ENCODE data around the gene POU4F2. TPM values are rescaled to one million over a fixed set of nuclear protein-coding genes. Genes with fewer than 3 reads are reported as not detected.
A peak's percentile ranks its signal among the peaks of the same experiment; 100 is the strongest.

Gene POU4F2, protein sequence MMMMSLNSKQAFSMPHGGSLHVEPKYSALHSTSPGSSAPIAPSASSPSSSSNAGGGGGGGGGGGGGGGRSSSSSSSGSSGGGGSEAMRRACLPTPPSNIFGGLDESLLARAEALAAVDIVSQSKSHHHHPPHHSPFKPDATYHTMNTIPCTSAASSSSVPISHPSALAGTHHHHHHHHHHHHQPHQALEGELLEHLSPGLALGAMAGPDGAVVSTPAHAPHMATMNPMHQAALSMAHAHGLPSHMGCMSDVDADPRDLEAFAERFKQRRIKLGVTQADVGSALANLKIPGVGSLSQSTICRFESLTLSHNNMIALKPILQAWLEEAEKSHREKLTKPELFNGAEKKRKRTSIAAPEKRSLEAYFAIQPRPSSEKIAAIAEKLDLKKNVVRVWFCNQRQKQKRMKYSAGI
- total RNA-seq = not detected

DNA sequence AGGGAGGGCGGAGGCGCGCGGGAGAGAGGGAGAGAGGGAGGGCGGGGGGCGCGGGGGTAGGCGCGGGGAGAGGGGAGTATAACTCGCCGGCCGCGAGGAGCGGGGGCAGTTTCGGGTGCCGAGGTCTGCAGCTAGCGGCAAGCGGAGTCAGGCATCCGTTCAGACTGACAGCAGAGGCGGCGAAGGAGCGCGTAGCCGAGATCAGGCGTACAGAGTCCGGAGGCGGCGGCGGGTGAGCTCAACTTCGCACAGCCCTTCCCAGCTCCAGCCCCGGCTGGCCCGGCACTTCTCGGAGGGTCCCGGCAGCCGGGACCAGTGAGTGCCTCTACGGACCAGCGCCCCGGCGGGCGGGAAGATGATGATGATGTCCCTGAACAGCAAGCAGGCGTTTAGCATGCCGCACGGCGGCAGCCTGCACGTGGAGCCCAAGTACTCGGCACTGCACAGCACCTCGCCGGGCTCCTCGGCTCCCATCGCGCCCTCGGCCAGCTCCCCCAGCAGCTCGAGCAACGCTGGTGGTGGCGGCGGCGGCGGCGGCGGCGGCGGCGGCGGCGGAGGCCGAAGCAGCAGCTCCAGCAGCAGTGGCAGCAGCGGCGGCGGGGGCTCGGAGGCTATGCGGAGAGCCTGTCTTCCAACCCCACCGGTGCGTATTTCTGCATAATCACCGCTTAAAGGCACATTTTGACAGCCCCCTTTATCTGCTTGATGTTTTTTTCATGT, at the start of gene POU4F2:
Gene POU4F2, plus strand, starts transcription at position 108 of the 720 bp plus-strand sequence. Its CDS starts 248 bp downstream, at position 356.
- H3K27me3 ChIP-seq = peaks cover 0 to 51% (median 26%) of the 10 kb centered on the region in 4 donors
- H3K36me3 ChIP-seq = no peaks in the 10 kb centered on the region
- H3K27ac ChIP-seq = no peak within 1 kb of the TSS
- WGBS, 2 donors = 2 to 3% methylated on average over 24 to 25 of the region's 74 CpGs
- TF ChIP-seq EP300 (IDR thresholded peaks at IDR 0.05) (no peak), POLR2AphosphoS5 (IDR thresholded peaks at IDR 0.05) (no peak)
- DNase-seq (peak in 1 of 2 donors; percentile 70), ATAC-seq (ENCODE audit: low FRiP score in 2 of 2) (peak in 1 of 2 donors; percentile 23)
- H3K4me3 ChIP-seq = peak within 1 kb of the TSS in 2 of 4 donors; percentile 4 to 21
- no peaks in the 10 kb centered on the region for H3K9me3 ChIP-seq
- peaks cover 10 to 27% (median 16%) of the 10 kb centered on the region in 4 donors for H3K4me1 ChIP-seq

DNA sequence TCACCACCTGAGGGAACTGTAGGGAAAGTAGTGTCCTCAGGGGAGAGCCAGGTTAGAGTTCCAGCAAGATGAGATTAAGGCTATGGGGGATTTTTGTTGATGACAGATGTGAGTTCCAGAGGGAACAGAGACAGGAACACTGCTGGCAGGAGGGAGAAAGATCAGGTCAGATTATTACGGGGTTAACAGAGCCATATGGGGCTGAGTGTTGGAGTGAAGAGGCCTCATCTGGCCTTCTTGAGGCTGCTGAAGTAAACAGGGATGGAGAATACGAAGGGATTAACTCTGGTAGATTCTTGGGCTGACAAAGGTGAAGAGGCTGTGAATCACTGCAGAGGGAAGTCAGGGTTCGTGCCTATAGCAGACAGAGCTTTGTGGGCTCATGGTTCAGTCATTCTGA, 47.9 kb upstream of the POU4F2 start:
- Histone ChIP-seq H3K36me3 (no peaks in the 10 kb centered on the region), H3K4me1 (peaks cover 0 to 4% (median 1%) of the 10 kb centered on the region in 4 donors), H3K9me3 (no peaks in the 10 kb centered on the region), H3K27ac (no peak overlapping the region), H3K4me3 (no peak overlapping the region), H3K27me3 (no peaks in the 10 kb centered on the region)
- no peak for TF ChIP-seq POLR2AphosphoS5 (IDR thresholded peaks at IDR 0.05)
- TF ChIP-seq POLR2A (IDR thresholded peaks at IDR 0.05) = no peak
- TF ChIP-seq, protein P1, sequence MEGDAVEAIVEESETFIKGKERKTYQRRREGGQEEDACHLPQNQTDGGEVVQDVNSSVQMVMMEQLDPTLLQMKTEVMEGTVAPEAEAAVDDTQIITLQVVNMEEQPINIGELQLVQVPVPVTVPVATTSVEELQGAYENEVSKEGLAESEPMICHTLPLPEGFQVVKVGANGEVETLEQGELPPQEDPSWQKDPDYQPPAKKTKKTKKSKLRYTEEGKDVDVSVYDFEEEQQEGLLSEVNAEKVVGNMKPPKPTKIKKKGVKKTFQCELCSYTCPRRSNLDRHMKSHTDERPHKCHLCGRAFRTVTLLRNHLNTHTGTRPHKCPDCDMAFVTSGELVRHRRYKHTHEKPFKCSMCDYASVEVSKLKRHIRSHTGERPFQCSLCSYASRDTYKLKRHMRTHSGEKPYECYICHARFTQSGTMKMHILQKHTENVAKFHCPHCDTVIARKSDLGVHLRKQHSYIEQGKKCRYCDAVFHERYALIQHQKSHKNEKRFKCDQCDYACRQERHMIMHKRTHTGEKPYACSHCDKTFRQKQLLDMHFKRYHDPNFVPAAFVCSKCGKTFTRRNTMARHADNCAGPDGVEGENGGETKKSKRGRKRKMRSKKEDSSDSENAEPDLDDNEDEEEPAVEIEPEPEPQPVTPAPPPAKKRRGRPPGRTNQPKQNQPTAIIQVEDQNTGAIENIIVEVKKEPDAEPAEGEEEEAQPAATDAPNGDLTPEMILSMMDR (IDR thresholded peaks at IDR 0.05) = no peak
- TF ChIP-seq EP300 (IDR thresholded peaks at IDR 0.05) = no peak
- no peak for ATAC-seq (ENCODE audit: low FRiP score in 2 of 2)
- 71 to 75% methylated on average over 3 of the region's 3 CpGs for WGBS, 2 donors
- DNase-seq = no peak

DNA sequence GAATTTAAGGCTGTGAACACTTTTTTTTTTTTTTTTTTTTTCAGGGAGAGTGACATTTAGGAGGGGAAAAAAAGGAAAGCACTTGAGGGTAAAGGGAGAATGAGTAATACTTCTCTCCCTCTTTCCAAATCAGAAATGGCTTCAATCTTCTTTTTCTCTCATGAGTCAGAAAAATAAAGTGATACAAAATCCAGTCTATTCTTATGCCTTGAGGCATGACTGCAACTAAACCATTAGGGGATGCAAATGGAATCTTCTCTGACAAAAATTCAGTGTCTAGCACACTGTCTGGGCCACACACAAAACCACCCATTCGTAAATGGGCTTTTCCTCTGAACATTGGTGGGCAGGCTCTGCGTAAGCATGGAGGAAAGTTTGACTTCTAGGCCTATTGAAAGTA, 46.7 kb upstream of the POU4F2 start:
- DNase-seq = no peak
- Histone ChIP-seq H3K36me3 (no peaks in the 10 kb centered on the region), H3K4me1 (no peaks in the 10 kb centered on the region), H3K4me3 (no peak overlapping the region), H3K27ac (no peak overlapping the region), H3K9me3 (no peaks in the 10 kb centered on the region), H3K27me3 (no peaks in the 10 kb centered on the region)
- TF ChIP-seq POLR2AphosphoS5 (IDR thresholded peaks at IDR 0.05) = no peak
- no peak for TF ChIP-seq EP300 (IDR thresholded peaks at IDR 0.05)
- TF ChIP-seq, protein P1 (IDR thresholded peaks at IDR 0.05) = no peak
- TF ChIP-seq POLR2A (IDR thresholded peaks at IDR 0.05) = no peak
- 84 to 88% methylated on average over 2 of the region's 2 CpGs for WGBS, 2 donors
- no peak for ATAC-seq (ENCODE audit: low FRiP score in 2 of 2)

DNA sequence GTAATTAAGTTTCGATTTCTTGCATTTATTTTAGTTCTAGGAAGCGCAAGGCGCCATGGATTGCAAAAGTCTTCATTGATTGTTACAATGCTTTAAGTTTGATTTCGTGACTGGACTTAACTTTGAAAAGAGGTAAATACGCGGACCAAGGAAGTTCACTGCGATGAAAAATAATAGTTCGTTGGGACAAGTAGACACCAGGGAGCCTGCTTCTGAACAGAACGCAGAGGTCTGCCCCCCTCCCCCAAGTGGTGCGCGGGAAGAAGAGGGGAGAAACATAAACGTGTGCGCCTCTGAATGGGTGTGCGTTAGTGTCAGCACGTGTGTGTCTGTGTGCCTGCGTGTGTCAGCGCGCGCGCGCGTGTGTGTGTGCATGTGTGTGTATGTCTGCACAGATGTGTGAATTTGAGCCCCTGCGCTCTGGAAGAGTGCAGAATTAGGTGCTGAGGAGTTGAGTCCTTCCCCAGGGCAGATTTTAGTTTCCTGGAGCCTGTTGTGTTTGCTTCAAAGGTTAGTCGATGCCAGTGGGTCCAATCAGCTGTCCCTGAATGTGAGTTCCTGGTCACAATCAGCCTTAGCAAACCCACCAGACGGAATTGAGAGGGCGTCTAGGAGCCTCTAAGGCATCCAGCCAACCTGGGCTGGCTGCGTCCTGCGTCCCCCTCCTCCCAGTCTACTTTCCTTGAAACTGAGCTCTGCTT, 5.8 kb upstream of the POU4F2 start:
- peaks cover 0 to 17% (median 9%) of the 10 kb centered on the region in 4 donors for H3K27me3 ChIP-seq
- peak in 1 of 2 donors; percentile 48 for DNase-seq
- H3K27ac ChIP-seq = no peak overlapping the region
- 8 to 15% methylated on average over 28 of the region's 28 CpGs for WGBS, 2 donors
- TF ChIP-seq, protein P1 (IDR thresholded peaks at IDR 0.05) = no peak
- TF ChIP-seq POLR2A (IDR thresholded peaks at IDR 0.05) = no peak
- no peak for TF ChIP-seq POLR2AphosphoS5 (IDR thresholded peaks at IDR 0.05)
- TF ChIP-seq EP300 (IDR thresholded peaks at IDR 0.05) = no peak
- H3K36me3 ChIP-seq = no peaks in the 10 kb centered on the region
- peaks cover 0 to 4% (median 2%) of the 10 kb centered on the region in 4 donors for H3K4me1 ChIP-seq
- no peak for ATAC-seq (ENCODE audit: low FRiP score in 2 of 2)
- H3K4me3 ChIP-seq = no peak overlapping the region
- H3K9me3 ChIP-seq = no peaks in the 10 kb centered on the region

DNA sequence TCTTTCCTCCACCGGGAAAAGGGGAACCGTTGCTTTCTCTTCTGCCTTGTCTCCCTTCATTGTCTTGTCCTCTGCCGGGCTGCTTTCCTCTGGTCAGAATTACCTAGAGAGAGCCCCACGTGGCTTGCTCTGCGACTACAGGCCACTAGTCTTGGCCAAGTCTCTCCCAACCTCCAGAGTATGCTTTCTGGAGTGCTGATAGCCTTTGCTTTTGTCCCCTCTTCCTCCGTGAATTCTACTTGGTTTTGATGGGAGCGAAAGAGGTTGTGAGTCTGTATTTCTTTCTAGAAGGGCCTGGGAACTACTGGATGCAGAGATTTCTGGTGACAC, 5.3 kb upstream of the POU4F2 start:
- no peak for DNase-seq
- no peaks in the 10 kb centered on the region for H3K9me3 ChIP-seq
- TF ChIP-seq EP300 (IDR thresholded peaks at IDR 0.05) (no peak), POLR2A (IDR thresholded peaks at IDR 0.05) (no peak), POLR2AphosphoS5 (IDR thresholded peaks at IDR 0.05) (no peak)
- TF ChIP-seq, protein P1 (IDR thresholded peaks at IDR 0.05) = no peak
- ATAC-seq (ENCODE audit: low FRiP score in 2 of 2) = no peak
- no peaks in the 10 kb centered on the region for H3K36me3 ChIP-seq
- peaks cover 1 to 10% (median 6%) of the 10 kb centered on the region in 4 donors for H3K4me1 ChIP-seq
- no peak overlapping the region for H3K27ac ChIP-seq
- 1 to 2% methylated on average over 7 of the region's 7 CpGs for WGBS, 2 donors
- H3K27me3 ChIP-seq = peaks cover 0 to 22% (median 14%) of the 10 kb centered on the region in 4 donors
- H3K4me3 ChIP-seq = no peak overlapping the region
